Inflammatory macrophage treated with lipopolysaccharide for 4 hours (primary cell): ENCODE measurements around the gene RIC8B.
"Not testable (repeated sequence)": the region's sequence is repeated elsewhere in the genome, so short reads cannot be mapped to it uniquely, and the experiment has no call there.

Source experiments
- DNase-seq: peaks from one replicate; pipeline ENCODE4 v3.0.0-alpha.2; 2020

RIC8B gene

DNA sequence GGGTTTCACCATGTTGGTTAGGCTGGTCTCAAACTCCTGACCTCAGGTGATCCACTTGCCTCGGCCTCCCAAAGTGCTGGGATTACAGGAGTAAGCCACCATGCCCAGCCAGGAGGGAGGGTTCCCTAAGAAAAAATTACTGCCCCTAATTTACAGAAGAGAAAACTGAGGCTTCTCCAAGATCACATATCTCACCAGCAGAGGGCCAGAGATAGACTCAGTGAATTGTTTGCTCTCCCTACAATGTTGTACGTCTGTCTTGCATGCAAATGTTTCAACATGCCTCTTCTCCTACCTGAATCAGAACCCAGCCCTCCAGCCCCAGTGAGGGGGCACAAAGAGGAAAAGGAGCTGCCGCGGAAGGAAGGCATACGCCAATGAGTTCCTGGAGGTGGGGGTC lies 132.9 kb downstream of the RIC8B start:
- DNase-seq, result no peak

DNA sequence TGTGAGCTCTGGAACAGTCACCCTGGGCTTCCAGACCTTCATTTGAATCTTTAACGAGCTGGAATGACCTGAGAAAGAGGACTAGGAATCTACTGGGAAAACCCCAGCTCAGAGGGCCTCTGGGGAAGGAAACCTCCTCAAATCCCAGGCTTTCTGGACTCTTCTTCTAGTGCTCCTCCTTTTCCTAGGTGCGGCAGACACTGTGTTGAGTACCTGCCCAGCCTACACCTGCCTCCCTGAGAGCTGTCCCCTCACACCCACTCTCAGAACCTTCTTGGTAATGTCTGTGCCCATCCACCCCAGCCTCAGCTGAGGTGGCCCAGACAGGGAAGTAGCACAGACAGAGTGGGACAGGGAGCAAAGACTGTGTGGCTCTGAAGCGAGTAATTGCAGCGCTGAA lies 133.4 kb downstream of the RIC8B start:
- DNase-seq, result no peak

DNA sequence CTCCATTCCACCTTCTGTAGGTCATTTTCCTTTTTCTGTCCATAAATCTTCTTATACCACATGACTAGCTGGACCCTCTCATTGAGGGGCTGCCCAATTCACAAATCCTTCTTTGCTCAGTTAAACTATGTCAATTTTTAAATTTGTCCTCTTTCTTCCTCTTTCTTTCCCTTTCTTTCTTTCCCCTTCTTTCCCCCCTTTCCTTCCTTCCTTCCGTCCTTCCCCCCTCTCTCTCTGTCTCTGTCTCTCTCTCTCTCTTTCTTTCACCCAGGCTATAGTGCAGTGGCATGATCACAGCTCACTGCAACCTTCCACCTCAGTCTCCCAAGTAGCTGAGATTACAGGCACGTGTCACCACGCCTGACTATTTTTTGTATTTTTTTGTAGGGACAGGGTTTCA lies 134.1 kb downstream of the RIC8B start:
- DNase-seq, result no peak

DNA sequence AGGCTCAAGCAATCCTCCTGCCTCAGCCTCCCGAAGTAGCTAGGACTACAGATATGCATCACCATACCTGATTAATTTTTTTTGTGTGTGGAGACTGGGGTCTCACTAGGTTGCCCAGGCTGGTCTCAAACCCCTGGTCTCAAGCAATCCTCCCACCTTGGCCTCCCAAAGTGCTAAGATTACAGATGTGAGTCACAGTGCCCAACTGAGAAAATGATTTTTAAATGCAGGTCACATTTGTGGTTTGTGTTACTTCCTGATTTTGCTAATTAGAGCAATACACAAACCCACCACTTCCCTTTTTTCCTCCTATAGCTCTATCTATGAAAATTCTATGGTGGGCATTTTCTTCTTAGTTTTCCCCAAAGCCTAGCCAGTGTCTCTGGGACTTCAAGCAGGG lies 135.7 kb downstream of the RIC8B start:
- DNase-seq, result peak; percentile 87

DNA sequence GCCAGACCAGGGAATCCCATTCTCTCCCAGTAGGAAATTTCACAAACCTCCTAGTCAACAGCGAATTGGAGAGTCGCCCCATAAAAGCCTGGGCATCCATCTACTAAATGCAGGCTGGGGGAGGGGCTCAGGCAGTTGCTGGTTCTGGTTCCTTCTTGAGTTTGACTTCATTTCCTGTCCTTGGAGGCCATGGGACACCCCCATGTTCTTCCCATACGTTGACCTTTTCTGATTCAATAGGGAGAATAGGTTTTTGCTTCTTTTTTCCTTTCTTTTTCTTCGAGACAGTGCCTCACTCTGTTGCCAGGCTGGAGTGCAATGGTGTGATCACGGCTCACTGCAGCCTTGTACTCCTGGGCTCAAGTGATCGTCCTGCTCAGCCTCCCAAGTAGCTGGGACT lies 137.1 kb downstream of the RIC8B start:
- DNase-seq, result peak; percentile 62

DNA sequence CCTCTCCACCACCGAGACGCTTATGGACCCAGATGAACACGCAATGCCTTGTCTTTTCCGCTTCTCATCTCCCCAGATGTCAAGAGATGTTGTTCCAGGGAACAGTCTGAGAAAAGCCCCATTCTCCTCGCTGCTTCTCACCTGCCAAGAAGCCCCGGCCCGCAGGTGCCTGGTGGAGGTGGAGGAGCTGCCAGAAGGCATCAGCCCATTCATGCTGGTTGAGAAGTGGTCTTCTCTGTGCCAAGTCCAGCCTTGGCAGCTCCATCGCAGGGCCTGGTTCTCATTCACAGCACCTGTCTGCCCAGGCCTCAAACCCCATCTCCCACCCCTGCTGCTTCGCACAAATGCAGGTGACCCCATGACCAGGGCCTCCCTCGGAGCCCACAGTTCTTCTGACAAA lies 139.0 kb downstream of the RIC8B start:
- DNase-seq, result no peak

DNA sequence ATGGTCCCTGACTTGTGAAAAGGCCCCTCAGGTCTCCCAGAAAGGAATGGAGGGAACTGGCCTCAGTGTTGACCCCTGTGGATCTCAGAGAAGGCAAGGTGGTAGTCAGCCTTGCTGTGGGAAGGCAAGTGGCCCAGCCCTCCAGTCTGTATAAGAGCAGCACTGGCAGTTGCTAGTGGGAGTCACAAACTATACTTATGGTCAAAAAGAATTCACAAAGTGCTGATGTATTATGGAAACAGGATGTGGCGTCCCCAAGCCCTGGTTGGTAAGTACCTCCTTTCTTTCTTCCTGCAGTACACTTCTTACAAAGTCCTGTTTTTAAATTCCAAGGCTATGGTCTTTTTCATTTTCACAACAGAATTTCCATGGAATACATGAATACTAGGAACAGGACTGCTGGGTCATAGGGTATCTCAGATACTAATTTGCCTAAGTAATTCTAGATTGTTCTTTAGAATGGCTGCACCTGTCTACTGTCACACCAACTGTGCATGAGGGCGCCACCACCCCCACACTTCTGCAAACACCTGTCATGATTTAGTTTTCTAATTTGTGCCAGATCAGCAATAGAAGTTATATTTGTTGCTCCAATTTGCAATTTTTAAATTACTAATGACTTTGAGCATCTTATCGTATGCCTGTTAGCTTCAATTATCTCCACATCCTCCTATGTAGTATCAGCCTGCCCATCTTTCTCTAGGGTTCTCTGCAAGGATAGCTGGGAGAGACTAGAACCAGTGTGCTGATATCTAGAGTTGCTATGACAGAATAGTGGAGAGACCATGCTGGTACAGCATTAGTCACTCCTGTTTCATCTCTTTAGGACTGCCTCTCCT lies 140.5 kb downstream of the RIC8B start:
- no peak for DNase-seq

DNA sequence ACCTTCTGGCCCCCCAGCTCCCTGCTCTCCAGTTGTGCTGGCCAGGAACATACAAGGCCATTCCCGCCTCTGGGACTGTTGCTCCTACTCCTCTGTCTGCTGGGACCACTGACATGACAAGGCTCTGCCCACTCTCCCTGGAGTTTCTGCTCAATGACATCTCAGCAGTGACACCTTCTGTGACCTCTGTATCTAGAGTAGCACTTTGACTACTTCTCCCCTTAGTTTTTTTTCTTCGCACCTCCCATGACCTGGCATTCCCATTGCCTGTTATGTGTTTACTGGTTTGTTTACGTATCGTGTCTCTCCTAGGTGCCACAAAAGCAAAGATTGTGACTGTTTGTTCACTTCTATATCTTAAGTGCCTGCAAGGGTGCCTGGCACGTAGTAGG lies 141.1 kb downstream of the RIC8B start:
- DNase-seq, result no peak

DNA sequence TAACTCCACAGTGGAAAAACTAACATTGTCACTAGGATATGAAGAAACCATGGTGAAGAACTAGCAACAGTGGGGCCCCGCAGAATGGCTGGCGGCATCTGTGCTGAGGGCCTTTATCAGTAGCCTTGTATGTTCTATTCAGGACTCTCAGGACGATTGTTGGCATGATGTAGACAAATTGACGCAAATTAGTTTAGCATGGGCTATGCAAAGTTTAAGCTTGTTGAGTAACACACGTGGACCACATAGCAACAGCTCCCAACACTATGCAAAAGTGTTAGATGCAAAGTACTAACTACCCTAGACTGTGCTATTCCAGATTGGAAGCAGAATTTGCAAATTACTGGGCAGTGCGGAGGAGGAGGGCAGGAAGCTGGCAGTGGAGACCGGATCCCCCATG lies 143.0 kb downstream of the RIC8B start:
- no peak for DNase-seq

DNA sequence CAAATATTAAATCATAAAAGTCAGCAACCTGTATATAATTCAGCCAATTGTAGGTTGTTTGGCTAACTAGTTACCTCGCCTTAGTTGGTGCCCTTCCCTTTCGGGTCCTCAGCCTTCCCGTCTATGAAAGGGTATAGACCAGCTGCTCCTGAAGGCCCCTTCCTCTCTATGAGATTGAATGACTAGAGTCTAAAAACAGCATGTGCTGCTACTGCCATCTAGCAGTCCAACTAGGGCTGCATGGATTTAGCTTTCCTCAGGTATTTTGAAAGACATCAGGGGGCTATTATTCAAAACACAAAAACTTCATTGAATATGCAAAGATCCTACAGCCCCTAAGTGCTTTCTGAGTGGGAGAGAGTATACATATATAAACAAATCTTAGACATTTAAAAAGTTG lies 144.3 kb downstream of the RIC8B start:
- peak; percentile 19 for DNase-seq

DNA sequence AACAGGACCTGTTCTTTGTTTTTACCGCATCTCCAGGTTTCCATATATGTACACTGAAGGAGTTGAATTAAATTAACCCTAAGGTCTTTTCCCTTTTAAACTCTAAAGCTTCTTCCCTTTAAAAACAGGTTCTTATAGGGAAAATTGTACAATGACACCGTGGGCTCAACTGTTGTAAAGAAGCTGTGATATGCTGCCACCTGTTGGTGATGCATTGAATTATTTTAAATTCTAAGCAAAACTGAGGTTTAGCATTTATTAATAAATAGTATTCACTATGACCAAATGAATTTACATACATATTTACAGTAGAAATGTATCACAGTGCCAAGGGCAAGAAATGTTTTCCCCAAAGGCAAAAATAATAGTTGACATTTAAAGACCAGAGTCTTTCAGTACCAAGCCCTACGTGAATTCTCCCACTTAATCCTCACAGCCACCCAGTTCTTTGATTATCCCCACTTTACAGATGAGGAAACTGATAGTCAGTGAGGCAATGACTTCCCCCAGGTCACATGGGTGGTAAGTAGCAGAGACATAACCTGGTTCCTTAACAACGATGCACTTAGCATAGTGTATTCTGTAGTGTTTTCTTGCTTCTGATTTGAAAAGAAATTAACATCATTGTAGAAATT lies 145.5 kb downstream of the RIC8B start:
- peak; percentile 56 for DNase-seq

DNA sequence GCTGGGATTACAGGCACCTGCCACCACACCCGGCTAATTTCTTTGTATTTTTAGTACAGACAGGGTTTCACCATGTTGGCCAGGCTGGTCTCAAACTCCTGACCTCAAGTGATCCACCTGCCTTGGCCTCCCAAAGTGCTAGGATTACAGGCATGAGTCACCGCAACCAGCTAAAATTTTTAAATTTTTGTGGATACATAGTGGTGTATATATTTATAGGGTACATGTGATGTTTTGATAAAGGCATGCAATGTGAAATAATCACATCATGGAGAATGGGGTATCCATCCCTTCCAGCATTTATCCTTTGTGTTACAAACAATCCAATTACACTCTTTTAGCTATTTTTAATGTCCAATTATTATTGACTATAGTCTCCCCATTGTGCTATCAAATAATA lies 147.5 kb downstream of the RIC8B start:
- not testable (repeated sequence) for DNase-seq

DNA sequence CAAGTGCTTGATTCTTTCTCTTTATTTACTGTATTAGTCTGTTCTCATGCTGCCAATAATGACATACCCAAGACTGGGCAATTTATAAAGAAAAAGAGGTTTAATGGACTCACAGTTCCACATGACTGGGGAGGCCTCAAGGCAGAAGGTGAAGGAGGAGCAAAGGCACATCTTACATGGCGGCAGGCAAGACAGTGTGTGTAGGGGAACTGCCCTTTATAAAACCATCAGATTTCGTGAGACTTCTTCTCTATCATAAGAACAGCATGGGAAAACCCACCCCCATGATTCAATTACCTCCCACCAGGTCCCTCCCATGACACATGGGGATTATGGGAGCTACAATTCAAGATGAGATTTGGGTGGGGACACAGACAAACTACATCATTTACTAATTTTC lies 149.1 kb downstream of the RIC8B start:
- DNase-seq, result not testable (repeated sequence)

DNA sequence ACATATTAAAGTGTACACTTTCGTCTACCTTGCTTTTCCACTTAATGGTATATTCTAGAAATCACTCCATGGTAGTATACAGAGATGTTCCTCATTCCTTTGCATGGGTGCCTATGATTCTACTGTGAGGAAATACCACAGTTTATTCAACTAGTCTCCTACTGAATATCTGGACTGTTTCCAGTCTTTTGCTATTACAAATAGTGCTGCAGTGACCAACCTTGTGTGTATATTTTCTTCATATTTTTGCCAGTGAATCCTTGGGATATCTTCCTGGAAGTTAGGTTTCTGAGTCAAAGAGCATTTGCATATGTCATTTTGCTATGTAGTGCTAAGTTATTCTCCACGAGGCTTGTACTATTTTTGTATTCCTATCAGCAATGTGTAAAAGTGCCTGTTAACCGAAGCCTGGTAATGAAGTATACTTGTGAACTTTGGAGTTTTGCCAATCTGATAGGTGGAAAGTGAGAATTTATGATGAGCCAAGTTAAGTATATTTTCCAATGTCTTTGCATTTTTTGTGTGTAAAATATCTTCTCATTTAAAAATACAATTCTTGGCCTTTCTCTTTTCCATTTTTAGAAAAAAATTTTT lies 149.9 kb downstream of the RIC8B start:
- DNase-seq, result no peak

DNA sequence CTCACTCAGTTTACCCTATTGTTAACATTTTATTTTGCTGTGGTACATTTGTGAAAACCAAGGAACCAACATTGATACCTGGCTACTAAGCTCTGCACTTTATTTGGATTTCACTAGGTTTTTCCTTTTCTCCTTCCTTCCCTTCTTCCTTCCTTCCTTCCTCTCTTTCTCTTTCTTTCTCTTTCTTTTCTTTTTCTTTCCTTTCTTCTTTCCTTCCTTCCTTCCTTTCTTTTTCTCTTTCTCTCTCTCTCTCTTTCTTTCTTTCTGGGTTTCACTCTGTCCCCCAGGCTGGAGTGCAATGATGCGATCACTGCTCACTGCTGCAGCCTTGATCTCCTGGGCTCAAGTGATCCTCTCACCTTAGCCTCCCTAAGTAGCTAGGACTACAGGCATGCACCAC lies 152.2 kb downstream of the RIC8B start:
- DNase-seq, result no peak

DNA sequence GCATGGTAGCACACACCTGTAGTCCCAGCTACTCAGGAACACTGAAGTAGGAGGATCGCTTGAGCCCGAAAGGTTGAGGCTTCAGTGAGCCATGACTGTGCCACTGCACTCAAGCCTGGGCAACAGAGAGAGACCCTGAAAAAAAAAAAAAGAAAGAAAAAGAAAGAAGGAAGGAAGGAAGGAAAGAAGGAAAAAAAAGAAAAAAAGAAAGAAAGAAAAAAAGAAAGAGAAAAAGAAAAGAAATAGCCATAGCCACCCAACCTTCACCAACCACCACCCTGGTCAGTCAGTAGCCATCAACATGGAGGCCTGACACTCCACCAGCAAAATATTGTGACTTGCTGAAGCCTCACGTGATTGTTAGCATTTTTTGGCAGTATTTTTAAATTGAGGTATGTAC lies 159.8 kb downstream of the RIC8B start:
- no peak for DNase-seq
